SJCRH30 (cell line): ENCODE data around the gene ETS1. TPM values are rescaled to one million over a fixed set of nuclear protein-coding genes. Genes with fewer than 3 reads are reported as not detected.

Experiments
- DNase-seq, 2 experiments: peaks; one replicate each; pipeline ENCODE4 v3.0.0-alpha.2; 2015 to 2020
- H3K27ac ChIP-seq: fragments of 250-450 bp; sonication (Bioruptor Pico); 2 replicates; pipeline ENCODE4 v1.5.1; 2020; ENCODE audit warnings: mild to moderate bottlenecking, moderate library complexity
- H3K27me3 ChIP-seq: fragments of 250-450 bp; sonication (Bioruptor Pico); 2 replicates; pipeline ENCODE4 v1.5.1; 2020; ENCODE audit warnings: mild to moderate bottlenecking, moderate library complexity
- H3K36me3 ChIP-seq: fragments of 250-450 bp; sonication (Bioruptor Pico); 2 replicates; pipeline ENCODE4 v1.5.1; 2020; ENCODE audit warnings: mild to moderate bottlenecking, moderate library complexity
- H3K4me1 ChIP-seq: fragments of 250-450 bp; sonication (Bioruptor Pico); 2 replicates; pipeline ENCODE4 v1.5.1; 2020; ENCODE audit warnings: mild to moderate bottlenecking, moderate library complexity
- H3K4me3 ChIP-seq: fragments of 250-450 bp; sonication (Bioruptor Pico); 2 replicates; pipeline ENCODE4 v1.5.1; 2020; ENCODE audit warnings: mild to moderate bottlenecking, moderate library complexity
- H3K9me3 ChIP-seq: fragments of 250-450 bp; sonication (Bioruptor Pico); replicated peaks from 2 replicates; pipeline ENCODE4 v1.5.1; 2020; ENCODE audit warnings: mild to moderate bottlenecking, moderate library complexity
- total RNA-seq: library from RNA; depleted of rRNA; stranded (reverse); fragments of >200 nt; shearing (Covaris generic); gene quantifications from 2 replicates; pipeline ENCODE4 v1.2.3, GENCODE V29; 2014

The ETS1 gene
- total RNA-seq, 1 experiment from 2014 or later, result 43.9 TPM

- no peaks in the 10 kb centered on the region for H3K27me3 ChIP-seq
Measured at GRCh38 chr11:128573638-128574037, 13.7 kb downstream of the ETS1 start.

GRCh38 chr11:128572965-128573364 is 14.4 kb downstream of the ETS1 start:
- no peaks in the 10 kb centered on the region for H3K27me3 ChIP-seq
- no peak overlapping the region for H3K27ac ChIP-seq
- no peak for DNase-seq

More at GRCh38 chr11:128573638-128574037, 13.7 kb downstream of the ETS1 start:
- no peak for DNase-seq
- Histone ChIP-seq H3K9me3 (no peaks in the 10 kb centered on the region), H3K4me3 (no peak overlapping the region), H3K36me3 (no peaks in the 10 kb centered on the region), H3K4me1 (no peaks in the 10 kb centered on the region), H3K27ac (no peak overlapping the region)

GRCh38 chr11:128570632-128571031 is 16.7 kb downstream of the ETS1 start:
- Histone ChIP-seq H3K4me1 (no peaks in the 10 kb centered on the region), H3K27ac (no peak overlapping the region), H3K4me3 (no peak overlapping the region), H3K36me3 (no peaks in the 10 kb centered on the region), H3K9me3 (no peaks in the 10 kb centered on the region), H3K27me3 (no peaks in the 10 kb centered on the region)
- no peak for DNase-seq

More at GRCh38 chr11:128572965-128573364, 14.4 kb downstream of the ETS1 start:
- H3K9me3 ChIP-seq, result no peaks in the 10 kb centered on the region
- H3K4me1 ChIP-seq, result no peaks in the 10 kb centered on the region
- H3K4me3 ChIP-seq, result no peak overlapping the region
- no peaks in the 10 kb centered on the region for H3K36me3 ChIP-seq

GRCh38 chr11:128569291-128569690 is 18.1 kb downstream of the ETS1 start:
- Histone ChIP-seq H3K27ac (no peak overlapping the region), H3K36me3 (no peaks in the 10 kb centered on the region), H3K4me1 (no peaks in the 10 kb centered on the region), H3K9me3 (no peaks in the 10 kb centered on the region), H3K27me3 (no peaks in the 10 kb centered on the region), H3K4me3 (no peak overlapping the region)
- no peak for DNase-seq

GRCh38 chr11:128568166-128568778 is 19.1 kb downstream of the ETS1 start:
- Histone ChIP-seq H3K27ac (no peak overlapping the region), H3K9me3 (no peaks in the 10 kb centered on the region), H3K4me3 (no peak overlapping the region), H3K4me1 (no peaks in the 10 kb centered on the region), H3K36me3 (no peaks in the 10 kb centered on the region), H3K27me3 (no peaks in the 10 kb centered on the region)
- no peak for DNase-seq

GRCh38 chr11:128567130-128567529 is 20.2 kb downstream of the ETS1 start:
- H3K9me3 ChIP-seq, result no peaks in the 10 kb centered on the region
- no peaks in the 10 kb centered on the region for H3K4me1 ChIP-seq
- H3K4me3 ChIP-seq, result no peak overlapping the region
- no peaks in the 10 kb centered on the region for H3K36me3 ChIP-seq
- no peaks in the 10 kb centered on the region for H3K27me3 ChIP-seq
- DNase-seq, result no peak
- H3K27ac ChIP-seq, result no peak overlapping the region

GRCh38 chr11:128565881-128566280 is 21.5 kb downstream of the ETS1 start:
- no peaks in the 10 kb centered on the region for H3K36me3 ChIP-seq
- H3K27me3 ChIP-seq, result no peaks in the 10 kb centered on the region
- H3K4me3 ChIP-seq, result no peak overlapping the region
- H3K27ac ChIP-seq, result no peak overlapping the region
- no peaks in the 10 kb centered on the region for H3K9me3 ChIP-seq
- no peaks in the 10 kb centered on the region for H3K4me1 ChIP-seq
- DNase-seq, result no peak

GRCh38 chr11:128564642-128565245 is 22.6 kb downstream of the ETS1 start:
- no peak overlapping the region for H3K4me3 ChIP-seq
- no peaks in the 10 kb centered on the region for H3K4me1 ChIP-seq
- H3K27ac ChIP-seq, result no peak overlapping the region
- H3K36me3 ChIP-seq, result no peaks in the 10 kb centered on the region
- no peak for DNase-seq
- no peaks in the 10 kb centered on the region for H3K9me3 ChIP-seq
- H3K27me3 ChIP-seq, result no peaks in the 10 kb centered on the region

- DNase-seq, result no peak
- Histone ChIP-seq H3K4me3 (no peak overlapping the region), H3K36me3 (no peaks in the 10 kb centered on the region), H3K4me1 (no peaks in the 10 kb centered on the region), H3K27ac (no peak overlapping the region), H3K27me3 (no peaks in the 10 kb centered on the region), H3K9me3 (no peaks in the 10 kb centered on the region)
Measured at GRCh38 chr11:128563942-128564641, 23.3 kb downstream of the ETS1 start.

- H3K9me3 ChIP-seq, result no peaks in the 10 kb centered on the region
- no peak overlapping the region for H3K27ac ChIP-seq
- H3K4me3 ChIP-seq, result no peak overlapping the region
- H3K36me3 ChIP-seq, result no peaks in the 10 kb centered on the region
- no peak for DNase-seq
- H3K27me3 ChIP-seq, result no peaks in the 10 kb centered on the region
- H3K4me1 ChIP-seq, result no peaks in the 10 kb centered on the region
Measured at GRCh38 chr11:128563308-128563707, 24.1 kb downstream of the ETS1 start.

- Histone ChIP-seq H3K27ac (no peak overlapping the region), H3K9me3 (no peaks in the 10 kb centered on the region), H3K4me3 (no peak overlapping the region), H3K27me3 (no peaks in the 10 kb centered on the region), H3K36me3 (no peaks in the 10 kb centered on the region), H3K4me1 (no peaks in the 10 kb centered on the region)
- DNase-seq, result no peak
Measured at GRCh38 chr11:128559496-128560103, 27.8 kb downstream of the ETS1 start.

- H3K9me3 ChIP-seq, result no peaks in the 10 kb centered on the region
- no peaks in the 10 kb centered on the region for H3K27me3 ChIP-seq
- H3K27ac ChIP-seq, result no peak overlapping the region
- DNase-seq, result peak; percentile 26 to 44
- peaks cover 3% of the 10 kb centered on the region; the same call in 1 of the 2 replicates for H3K4me1 ChIP-seq
- no peak overlapping the region for H3K4me3 ChIP-seq
- no peaks in the 10 kb centered on the region for H3K36me3 ChIP-seq
Measured at GRCh38 chr11:128555606-128556005, 31.8 kb downstream of the ETS1 start.

GRCh38 chr11:128553662-128554362 is 33.5 kb downstream of the ETS1 start:
- no peak overlapping the region for H3K27ac ChIP-seq
- H3K27me3 ChIP-seq, result no peaks in the 10 kb centered on the region
- no peaks in the 10 kb centered on the region for H3K9me3 ChIP-seq
- peaks cover 3% of the 10 kb centered on the region; the same call in 1 of the 2 replicates for H3K4me1 ChIP-seq
- peak; percentile 37 to 70 for DNase-seq
- H3K4me3 ChIP-seq, result no peak overlapping the region
- H3K36me3 ChIP-seq, result no peaks in the 10 kb centered on the region

- no peak overlapping the region for H3K4me3 ChIP-seq
- H3K4me1 ChIP-seq, result peaks cover 3% of the 10 kb centered on the region; the same call in 1 of the 2 replicates
- no peaks in the 10 kb centered on the region for H3K27me3 ChIP-seq
- H3K36me3 ChIP-seq, result no peaks in the 10 kb centered on the region
- no peak overlapping the region for H3K27ac ChIP-seq
- no peaks in the 10 kb centered on the region for H3K9me3 ChIP-seq
- DNase-seq, result no peak
Measured at GRCh38 chr11:128552783-128553661, 34.3 kb downstream of the ETS1 start.
